HL-60 (cell line): Measurements from ENCODE around the gene GRIK1.

Experiments used
- CTCF ChIP-seq: IDR thresholded peaks from one replicate; pipeline ENCODE4 v1.5.1; 2011; ENCODE audit warnings: low read length, control low read depth, inconsistent platforms; ENCODE audit not compliant: insufficient read depth
- GABPA ChIP-seq: IDR thresholded peaks from 2 replicates; pipeline ENCODE4 v1.6.1; 2012; ENCODE audit warnings: low read depth
- POLR2AphosphoS5 ChIP-seq: IDR thresholded peaks from 2 replicates; pipeline ENCODE4 v1.6.1; 2012; ENCODE audit warnings: low read depth
- REST ChIP-seq: IDR thresholded peaks from 2 replicates; pipeline ENCODE4 v1.6.1; 2012; ENCODE audit warnings: low read depth; ENCODE audit not compliant: insufficient replicate concordance

GRCh38 chr21:29624776-29625175, 315.0 kb downstream of the GRIK1 start:
- TF ChIP-seq POLR2AphosphoS5 (no peak), CTCF (no peak), GABPA (no peak), REST (no peak)
